NCI-H524 treated with DMSO at 0.1 percent for 48 hours (cell line): ENCODE measurements around the gene TMEM272.

Experiments
- DNase-seq: peaks from one replicate; lab custom pipeline; 2025; lab: John Stamatoyannopoulos, UW

TMEM272 gene

GRCh38 chr13:51849145-51850101 lies 4.4 kb upstream of the TMEM272 start:
- DNase-seq, result no peak

DNA sequence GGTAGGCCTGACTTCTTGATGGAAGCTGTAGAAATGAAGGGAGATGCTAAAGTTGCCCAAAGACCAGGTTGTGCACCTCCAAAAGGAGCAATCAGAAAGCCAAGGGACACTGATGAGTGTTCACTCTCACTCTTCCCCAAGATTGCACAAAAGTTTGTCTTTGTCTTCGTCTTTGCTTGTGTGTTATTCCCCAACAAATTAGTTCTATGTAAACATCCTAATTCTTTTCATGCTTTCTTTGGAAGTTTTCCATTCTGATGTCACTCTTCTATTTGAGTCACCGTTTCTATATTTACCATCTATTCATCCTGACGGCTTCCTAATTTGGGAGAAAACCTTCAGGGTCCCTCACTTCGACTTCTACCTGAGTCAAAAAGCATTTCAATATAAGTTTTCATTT lies 3.7 kb upstream of the TMEM272 start:
- DNase-seq, result no peak

DNA sequence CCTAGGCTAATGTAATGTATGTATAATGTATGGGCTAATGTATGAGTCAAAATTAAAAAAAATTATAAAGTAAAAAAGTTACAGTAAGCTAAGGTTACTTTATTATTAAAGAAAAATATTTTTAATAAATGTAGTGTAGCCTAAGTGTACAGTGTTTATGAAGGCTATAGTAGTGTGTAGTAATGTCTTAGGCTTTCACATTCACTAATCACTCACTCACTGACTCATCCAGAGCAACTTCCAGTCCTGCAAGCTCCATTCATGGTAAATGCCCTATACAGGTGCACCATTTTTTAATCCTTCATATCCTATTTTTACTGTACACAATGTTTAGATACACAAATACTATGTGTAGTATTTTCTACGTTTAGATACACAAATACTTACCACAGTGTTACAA lies 1.8 kb upstream of the TMEM272 start:
- DNase-seq, result no peak

- no peak for DNase-seq
Observed at GRCh38 chr13:51845574-51846318, 769 bp upstream of the TMEM272 start.

DNA sequence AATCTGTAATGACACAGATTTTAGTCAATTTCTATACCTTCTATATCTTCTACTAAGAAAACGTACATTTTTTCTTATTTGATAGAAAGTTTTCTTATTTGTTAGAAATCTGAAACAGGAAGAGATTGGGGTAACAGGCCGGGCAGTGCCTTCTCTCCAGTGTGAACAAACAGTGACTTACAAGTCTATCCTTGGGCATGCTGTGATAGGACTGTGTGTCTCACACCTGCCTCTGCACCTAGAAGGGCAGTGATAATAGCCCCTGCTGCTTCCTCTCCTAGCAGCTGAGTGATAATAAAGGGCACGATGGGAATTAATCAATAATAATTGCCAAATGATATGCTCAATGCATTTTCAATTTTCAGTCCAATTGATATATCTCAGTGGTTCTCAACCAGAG lies 1.4 kb downstream of the TMEM272 start:
- no peak for DNase-seq

GRCh38 chr13:51841732-51842131 lies 3.2 kb downstream of the TMEM272 start:
- no peak for DNase-seq

GRCh38 chr13:51840917-51841316 lies 4.1 kb downstream of the TMEM272 start:
- no peak for DNase-seq

- DNase-seq, result no peak
Observed at GRCh38 chr13:51839711-51840540, 5.1 kb downstream of the TMEM272 start.

GRCh38 chr13:51838240-51838846 lies 6.6 kb downstream of the TMEM272 start:
- DNase-seq, result no peak

DNA sequence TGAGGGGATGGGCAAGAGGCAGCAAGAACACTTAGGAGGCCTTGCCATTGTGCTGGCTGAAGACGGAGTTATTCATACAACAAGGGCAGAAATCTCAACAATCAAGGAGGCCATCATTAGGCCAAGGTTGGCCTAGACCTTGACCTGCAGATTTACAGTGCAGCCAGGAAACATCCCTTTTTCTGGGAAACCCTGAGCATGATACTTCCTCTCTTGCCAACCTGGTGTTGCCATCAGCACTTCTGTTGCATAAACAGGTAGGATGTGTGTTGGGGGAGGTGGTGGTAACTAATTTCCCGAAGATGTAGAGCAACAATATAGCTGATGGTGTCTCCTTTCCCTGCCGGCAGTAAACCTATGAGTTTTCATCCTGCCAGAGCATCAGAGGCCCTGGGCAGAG lies 8.0 kb downstream of the TMEM272 start:
- no peak for DNase-seq

DNA sequence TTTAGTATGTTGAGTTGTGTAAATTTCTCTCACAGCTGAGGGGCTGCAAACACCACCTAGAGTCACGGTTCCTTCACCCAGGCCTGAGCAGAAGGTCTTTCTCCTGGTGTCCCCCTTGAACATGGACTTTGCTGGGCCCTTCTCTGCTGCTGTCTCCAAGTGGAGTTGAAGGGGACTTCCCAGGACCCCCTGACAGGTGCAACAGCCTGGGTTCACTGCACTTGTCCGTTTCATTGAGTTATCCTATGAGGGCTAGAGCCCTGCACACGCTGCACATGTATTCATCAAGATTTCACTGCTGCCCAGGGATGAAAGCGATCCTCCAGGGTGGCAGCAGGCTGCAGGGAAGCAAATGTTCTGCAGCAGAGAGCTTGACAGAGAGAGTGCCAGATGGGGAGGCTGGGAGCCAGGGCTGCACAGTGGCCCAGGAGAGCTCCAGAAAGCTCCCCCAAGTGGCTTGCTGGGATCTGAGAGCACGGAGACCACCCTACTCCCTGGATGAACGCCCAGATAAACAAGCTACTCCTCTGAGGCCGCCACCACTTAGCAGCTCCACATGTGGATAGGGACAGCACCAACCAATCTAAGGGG lies 10.3 kb downstream of the TMEM272 start:
- DNase-seq, result peak; percentile 97

DNA sequence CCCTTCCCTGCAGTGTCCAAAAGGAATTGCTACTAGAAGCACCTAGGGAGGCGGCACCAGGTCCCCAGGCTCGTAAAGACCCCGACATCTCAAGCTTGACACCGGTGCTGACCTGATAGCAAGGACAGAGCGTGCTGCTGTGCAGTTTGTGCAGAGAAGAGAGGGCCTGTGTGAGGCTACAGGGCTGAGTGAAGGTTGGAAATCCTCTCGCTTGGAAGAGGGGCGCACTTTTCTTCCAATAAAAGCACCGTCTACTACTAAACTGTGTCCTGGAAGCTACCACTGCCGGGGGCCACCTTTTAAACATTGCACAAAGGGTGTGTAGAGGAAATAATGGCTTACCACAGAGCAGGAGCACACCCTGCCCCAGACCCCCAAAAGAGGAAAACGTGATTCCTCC lies 11.0 kb downstream of the TMEM272 start:
- DNase-seq, result no peak

DNA sequence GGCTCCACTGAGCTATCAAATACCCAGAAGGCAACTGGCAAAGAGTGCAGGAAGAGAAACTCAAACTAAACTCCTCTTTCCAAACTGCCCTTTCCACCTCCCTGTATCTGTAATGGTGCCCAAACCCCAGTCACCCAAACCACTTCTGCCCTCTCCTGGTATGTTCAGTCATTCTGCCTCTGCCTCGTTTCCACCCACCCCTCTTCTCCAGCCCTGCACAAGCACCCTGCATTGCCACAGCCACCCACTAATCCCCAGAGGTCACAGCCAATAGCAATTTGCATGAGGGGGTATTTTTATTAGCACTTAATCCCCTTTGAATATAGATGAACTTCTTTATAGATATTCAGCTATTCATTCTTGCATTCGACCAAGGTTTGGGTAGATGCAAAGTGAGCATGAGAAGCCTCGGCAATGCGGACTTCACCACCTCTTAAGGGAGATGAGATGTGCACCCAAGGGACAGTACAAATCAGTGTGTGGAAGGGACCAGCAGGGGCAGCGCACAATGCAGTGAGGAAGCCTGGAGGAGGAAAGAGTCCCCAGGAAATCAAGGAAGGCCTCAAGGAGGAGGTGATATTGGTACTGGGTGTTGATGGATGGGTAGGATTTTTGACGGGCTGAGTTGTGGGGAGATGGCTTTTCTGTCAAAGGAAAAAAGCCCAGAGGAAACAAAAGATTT lies 12.4 kb downstream of the TMEM272 start:
- DNase-seq, result peak; percentile 62

- no peak for DNase-seq
Observed at GRCh38 chr13:51831519-51831918, 13.5 kb downstream of the TMEM272 start.

GRCh38 chr13:51829568-51829899 lies 15.4 kb downstream of the TMEM272 start:
- DNase-seq, result peak; percentile 97

DNA sequence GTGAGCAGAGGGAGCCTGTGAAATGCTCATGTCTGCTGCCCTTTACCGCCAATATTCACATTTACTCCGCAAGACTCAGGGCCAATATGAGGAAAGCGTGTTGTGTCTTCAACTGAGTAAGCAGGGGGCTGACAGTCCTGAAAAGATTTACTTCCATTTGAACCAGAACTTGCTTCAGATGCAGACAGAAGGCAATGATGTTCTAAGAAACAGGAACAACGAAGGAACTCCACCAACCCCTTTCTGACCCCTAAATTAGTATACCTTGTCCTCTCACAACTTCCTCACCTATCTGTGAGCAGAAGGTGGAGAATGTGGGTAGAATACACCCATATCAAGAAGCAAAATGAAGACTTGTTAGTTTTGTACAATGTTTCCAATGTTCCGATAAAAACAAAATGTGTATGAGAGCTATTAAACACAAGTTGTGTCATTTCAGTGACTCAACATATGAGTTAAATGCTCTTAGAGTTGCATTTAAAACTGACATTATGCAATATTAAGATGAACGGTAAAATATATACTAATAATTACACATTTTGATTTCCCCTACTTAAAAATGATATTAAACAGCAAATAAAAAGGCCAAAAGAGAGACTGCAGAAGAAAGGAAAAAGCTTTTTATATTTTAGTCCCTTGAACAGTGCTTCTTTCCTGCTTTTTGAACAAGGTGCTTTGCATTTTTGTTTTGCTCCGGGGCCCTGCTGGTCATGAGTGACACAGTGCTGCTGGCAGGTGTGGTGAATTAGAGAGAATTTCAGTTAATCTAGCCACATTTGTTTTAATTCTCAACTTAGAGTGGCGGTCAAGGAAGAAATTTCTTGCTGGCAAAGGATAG lies 16.0 kb downstream of the TMEM272 start:
- no peak for DNase-seq

- DNase-seq, result no peak
Observed at GRCh38 chr13:51827254-51827653, 17.7 kb downstream of the TMEM272 start.

DNA sequence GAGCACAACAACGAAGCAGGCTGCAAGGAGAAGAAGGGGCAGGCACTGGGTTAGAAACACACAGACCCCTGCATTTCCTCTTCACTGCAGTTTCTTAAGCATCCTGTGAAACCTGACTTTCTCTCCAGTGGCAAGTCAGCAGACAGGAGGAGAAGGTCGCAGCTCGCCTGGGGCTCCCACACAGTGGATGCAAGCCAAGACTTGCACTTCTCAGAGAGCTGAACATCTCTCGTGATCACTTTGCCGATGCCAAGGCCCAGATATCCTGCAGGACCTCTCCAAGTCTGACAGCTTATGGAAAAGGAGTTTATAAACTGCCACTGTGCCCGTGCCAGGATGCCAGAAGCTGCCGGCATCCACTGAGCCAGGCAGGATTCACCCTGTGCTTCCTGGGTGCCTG lies 18.4 kb downstream of the TMEM272 start:
- DNase-seq, result no peak

GRCh38 chr13:51825681-51826254 lies 19.2 kb downstream of the TMEM272 start:
- DNase-seq, result no peak

- no peak for DNase-seq
Observed at GRCh38 chr13:51825165-51825592, 19.8 kb downstream of the TMEM272 start.
